Karpas-422 (cell line): ENCODE data around the gene SAMD3. TPM values are rescaled to one million over a fixed set of nuclear protein-coding genes. Genes with fewer than 3 reads are reported as not detected.
A peak's percentile ranks its signal among the peaks of the same experiment; 100 is the strongest.

Source experiments
- DNase-seq: peaks from one replicate; pipeline ENCODE4 v3.0.0-alpha.2; 2015
- H2AFZ ChIP-seq: fragments of 200-600 bp; sonication (generic); 2 replicates; pipeline ENCODE4 v1.6.1; 2014; ENCODE audit warnings: antibody characterized with exemption, low read length, mixed read lengths
- H3K27ac ChIP-seq: fragments of 200-600 bp; sonication (generic); 2 replicates; pipeline ENCODE4 v1.5.1; 2014; ENCODE audit warnings: mild to moderate bottlenecking, low read length, moderate library complexity
- H3K27me3 ChIP-seq: fragments of 200-600 bp; sonication (generic); 2 replicates; pipeline ENCODE4 v1.6.1; 2014; ENCODE audit warnings: low read length, mixed read lengths
- H3K36me3 ChIP-seq: fragments of 200-600 bp; sonication (generic); 2 replicates; pipeline ENCODE4 v1.6.1; 2014; ENCODE audit warnings: low read length, mixed read lengths; ENCODE audit not compliant: insufficient read depth
- H3K4me1 ChIP-seq: fragments of 200-600 bp; sonication (generic); 2 replicates; pipeline ENCODE4 v1.6.1; 2014; ENCODE audit warnings: mild to moderate bottlenecking, low read length, mixed read lengths
- H3K4me2 ChIP-seq: fragments of 200-600 bp; sonication (generic); 2 replicates; pipeline ENCODE4 v1.6.1; 2014; ENCODE audit warnings: low read length, low read depth, mild to moderate bottlenecking; ENCODE audit not compliant: poor library complexity, severe bottlenecking
- H3K4me3 ChIP-seq: fragments of 200-600 bp; sonication (generic); 2 replicates; pipeline ENCODE4 v1.5.1; 2014; ENCODE audit warnings: mild to moderate bottlenecking, antibody characterized with exemption, low read length, mixed read lengths
- H3K79me2 ChIP-seq: fragments of 200-600 bp; sonication (generic); 2 replicates; pipeline ENCODE4 v1.6.1; 2014; ENCODE audit warnings: mild to moderate bottlenecking, low read length, mixed read lengths
- H3K9ac ChIP-seq: fragments of 200-600 bp; sonication (generic); 2 replicates; pipeline ENCODE4 v1.6.0; 2014; ENCODE audit warnings: low read length
- H3K9me2 ChIP-seq: fragments of 200-600 bp; sonication (generic), shearing (Covaris generic); replicated peaks from 2 replicates; pipeline ENCODE4 v1.6.0; 2014; ENCODE audit warnings: mild to moderate bottlenecking, low read length, moderate library complexity; ENCODE audit not compliant: insufficient read depth
- H3K9me3 ChIP-seq: fragments of 300-700, 200-600 bp; sonication (generic); 2 replicates; pipeline ENCODE4 v1.6.1; 2014; ENCODE audit warnings: low read length, mixed read lengths
- H4K20me1 ChIP-seq: fragments of 200-600 bp; sonication (generic); 2 replicates; pipeline ENCODE4 v1.6.1; 2014; ENCODE audit warnings: mild to moderate bottlenecking, antibody characterized with exemption, low read length, low read depth; ENCODE audit not compliant: insufficient read depth
- total RNA-seq: library from RNA; depleted of rRNA; stranded (reverse); fragments of >200 nt; shearing (Covaris generic); gene quantifications from 2 replicates; pipeline ENCODE4 v1.2.3, GENCODE V29; 2014; ENCODE audit warnings: low replicate concordance

SAMD3 gene
- total RNA-seq, 1 experiment from 2014 or later: not detected

DNA sequence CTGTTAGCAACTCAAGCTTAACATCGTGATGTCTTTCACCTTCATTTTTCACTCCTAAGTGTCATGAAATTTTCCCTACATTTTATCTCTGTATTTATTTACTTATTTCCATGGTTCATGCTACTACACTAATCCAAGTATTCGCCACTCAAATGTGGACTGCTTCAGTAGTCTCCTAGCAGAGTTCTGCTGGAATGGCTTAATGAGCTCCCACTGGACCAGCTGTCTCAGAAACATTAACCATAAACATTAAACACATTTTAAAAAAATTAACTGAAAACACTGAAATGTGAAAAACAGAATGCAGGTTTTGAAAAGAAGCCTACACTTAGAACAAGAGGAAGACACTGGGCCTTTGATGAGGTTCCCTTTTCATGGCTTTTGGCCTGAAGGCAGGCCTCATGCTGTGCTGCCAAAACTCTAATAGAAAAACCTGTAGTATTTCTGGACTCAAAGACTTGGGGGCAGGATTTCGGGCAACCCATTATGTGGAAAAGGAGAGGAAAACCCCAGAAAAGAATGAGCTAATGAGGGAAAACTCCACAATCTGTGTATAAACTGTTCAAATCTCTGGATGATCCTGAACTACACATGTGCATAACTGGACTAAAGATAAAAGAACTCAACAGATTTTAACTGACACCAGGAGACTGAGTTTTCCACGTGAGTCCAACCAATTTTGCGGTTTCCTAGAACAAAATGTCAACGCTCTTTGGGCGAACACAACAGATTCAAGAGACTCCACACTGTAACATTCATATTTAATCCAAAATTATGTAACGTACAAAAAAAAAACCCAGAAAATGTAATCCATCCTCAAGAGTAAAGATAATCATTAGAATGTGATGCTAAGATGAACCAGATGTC, 33.0 kb downstream of the SAMD3 start:
- Histone ChIP-seq H3K4me1 (peaks cover 11% of the 10 kb centered on the region), H3K9ac (no peak overlapping the region), H3K27ac (no peak overlapping the region)

DNA sequence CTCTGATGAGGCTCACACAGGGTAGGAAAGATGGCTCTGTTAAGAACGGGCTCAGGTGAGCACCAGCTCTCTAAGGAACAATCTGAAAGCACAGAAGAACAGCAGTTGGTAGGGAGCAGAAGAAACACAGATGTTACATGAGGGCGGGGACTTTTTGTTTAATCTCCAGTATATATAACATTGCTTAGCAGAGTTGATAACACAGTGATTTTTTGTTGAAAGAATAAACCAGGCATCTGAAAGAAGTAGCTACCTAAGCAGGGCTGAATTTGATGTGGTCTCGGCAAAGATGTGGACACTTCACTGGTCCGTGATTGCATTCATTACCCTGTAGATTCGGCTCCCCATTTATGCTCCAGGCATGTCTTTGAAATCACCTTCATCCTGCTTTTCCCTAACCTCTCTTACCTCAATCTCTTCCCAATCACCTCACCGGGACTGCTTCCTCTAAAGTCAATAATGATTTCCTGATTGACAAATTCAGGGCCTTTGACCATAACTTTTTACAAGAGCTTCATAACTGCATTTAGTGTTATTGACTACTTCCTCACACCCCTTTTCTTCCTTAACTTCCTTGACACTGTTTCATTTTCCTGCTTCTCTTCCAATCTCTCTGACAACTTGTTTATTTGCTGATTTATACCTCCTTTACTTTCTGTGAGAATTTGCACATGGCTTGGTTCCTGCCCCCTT, 34.4 kb downstream of the SAMD3 start:
- no peaks in the 10 kb centered on the region for H3K27me3 ChIP-seq
- peaks cover 11% of the 10 kb centered on the region for H3K4me1 ChIP-seq
- no peak overlapping the region for H3K4me2 ChIP-seq
- no peaks in the 10 kb centered on the region for H3K36me3 ChIP-seq
- no peak for DNase-seq
- H3K4me3 ChIP-seq: no peak overlapping the region
- H3K9me3 ChIP-seq: no peaks in the 10 kb centered on the region
- no peak overlapping the region for H3K9ac ChIP-seq
- H4K20me1 ChIP-seq: no peaks in the 10 kb centered on the region
- no peaks in the 10 kb centered on the region for H3K79me2 ChIP-seq
- H3K9me2 ChIP-seq: no peaks in the 10 kb centered on the region
- H2AFZ ChIP-seq: no peak overlapping the region
- no peak overlapping the region for H3K27ac ChIP-seq

More for the DNA sequence above, 33.0 kb downstream of the SAMD3 start:
- no peaks in the 10 kb centered on the region for H4K20me1 ChIP-seq
- H3K9me2 ChIP-seq: no peaks in the 10 kb centered on the region
- DNase-seq: no peak
- H3K36me3 ChIP-seq: no peaks in the 10 kb centered on the region
- no peaks in the 10 kb centered on the region for H3K27me3 ChIP-seq
- H3K79me2 ChIP-seq: no peaks in the 10 kb centered on the region
- H3K4me2 ChIP-seq: no peak overlapping the region
- H2AFZ ChIP-seq: no peak overlapping the region
- no peak overlapping the region for H3K4me3 ChIP-seq
- no peaks in the 10 kb centered on the region for H3K9me3 ChIP-seq

DNA sequence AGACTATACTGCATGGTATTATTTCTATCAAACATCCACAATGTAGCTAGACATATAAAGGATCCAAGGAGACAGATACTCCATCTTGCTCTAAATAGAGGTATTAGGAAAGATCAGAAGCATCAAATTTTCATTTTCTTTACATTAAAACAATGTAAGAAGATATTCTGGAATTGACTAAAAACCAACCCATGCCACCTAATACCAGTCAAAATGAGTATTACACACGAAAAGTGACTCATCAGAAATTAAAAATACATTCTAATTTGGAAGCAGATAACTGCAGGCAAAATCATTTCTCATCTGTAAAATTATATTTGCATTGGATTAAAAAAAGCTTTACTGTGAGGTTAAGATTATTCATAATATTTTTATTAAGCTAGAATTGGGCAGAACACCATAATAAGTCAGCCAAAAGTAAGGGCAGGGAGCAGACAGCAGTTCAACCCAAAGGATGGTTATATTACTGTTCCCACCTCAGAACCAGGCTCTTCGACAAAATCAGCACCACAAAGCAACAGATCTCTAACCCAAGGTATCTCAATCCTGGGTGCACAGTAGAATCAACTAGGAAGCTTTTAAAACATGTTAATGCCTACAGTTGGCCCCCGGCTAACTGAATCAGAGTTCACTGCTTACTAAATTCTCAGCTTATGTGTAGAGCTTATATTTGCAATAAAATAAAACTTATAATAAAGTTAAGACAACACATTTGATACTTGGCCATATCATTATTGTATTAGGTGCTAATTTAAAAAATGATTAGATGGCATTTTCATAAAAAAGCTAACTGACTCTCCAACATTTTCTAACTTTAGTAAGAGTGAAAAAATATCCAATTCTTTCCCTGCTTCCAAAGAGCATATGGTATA, 35.2 kb downstream of the SAMD3 start:
- Histone ChIP-seq H3K36me3 (no peaks in the 10 kb centered on the region), H3K9ac (no peak overlapping the region), H3K79me2 (no peaks in the 10 kb centered on the region), H3K4me3 (no peak overlapping the region), H3K27me3 (no peaks in the 10 kb centered on the region), H3K4me2 (peak overlapping the region; percentile 25), H3K9me2 (no peaks in the 10 kb centered on the region), H3K9me3 (no peaks in the 10 kb centered on the region), H3K4me1 (peaks cover 11% of the 10 kb centered on the region), H4K20me1 (no peaks in the 10 kb centered on the region), H2AFZ (no peak overlapping the region), H3K27ac (no peak overlapping the region)
- DNase-seq: no peak

DNA sequence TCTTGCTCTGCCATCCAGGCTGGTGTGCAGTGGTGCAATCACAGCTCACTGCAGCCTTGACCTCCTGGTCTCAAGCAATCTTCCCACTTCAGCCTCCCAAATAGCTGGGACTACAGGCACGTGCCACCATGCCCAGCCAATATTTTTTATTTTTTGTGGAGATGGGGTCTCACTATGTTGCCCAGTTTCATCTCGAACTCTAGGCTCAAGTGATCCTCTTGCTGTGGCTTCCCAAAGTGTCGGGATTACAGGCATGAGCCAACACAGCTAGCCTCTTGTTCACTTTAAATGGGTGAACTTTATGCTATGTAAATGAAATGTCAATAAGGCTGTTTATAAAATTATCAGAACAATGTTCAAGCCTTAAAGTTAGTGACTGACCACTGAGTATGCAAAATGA, 37.1 kb downstream of the SAMD3 start:
- Histone ChIP-seq H3K4me1 (peaks cover 11% of the 10 kb centered on the region), H2AFZ (no peak overlapping the region), H3K4me3 (no peak overlapping the region), H3K27me3 (no peaks in the 10 kb centered on the region), H3K9me3 (no peaks in the 10 kb centered on the region), H3K4me2 (no peak overlapping the region), H3K9me2 (no peaks in the 10 kb centered on the region), H3K79me2 (no peaks in the 10 kb centered on the region), H4K20me1 (no peaks in the 10 kb centered on the region), H3K27ac (no peak overlapping the region), H3K9ac (no peak overlapping the region), H3K36me3 (no peaks in the 10 kb centered on the region)
- DNase-seq: no peak

DNA sequence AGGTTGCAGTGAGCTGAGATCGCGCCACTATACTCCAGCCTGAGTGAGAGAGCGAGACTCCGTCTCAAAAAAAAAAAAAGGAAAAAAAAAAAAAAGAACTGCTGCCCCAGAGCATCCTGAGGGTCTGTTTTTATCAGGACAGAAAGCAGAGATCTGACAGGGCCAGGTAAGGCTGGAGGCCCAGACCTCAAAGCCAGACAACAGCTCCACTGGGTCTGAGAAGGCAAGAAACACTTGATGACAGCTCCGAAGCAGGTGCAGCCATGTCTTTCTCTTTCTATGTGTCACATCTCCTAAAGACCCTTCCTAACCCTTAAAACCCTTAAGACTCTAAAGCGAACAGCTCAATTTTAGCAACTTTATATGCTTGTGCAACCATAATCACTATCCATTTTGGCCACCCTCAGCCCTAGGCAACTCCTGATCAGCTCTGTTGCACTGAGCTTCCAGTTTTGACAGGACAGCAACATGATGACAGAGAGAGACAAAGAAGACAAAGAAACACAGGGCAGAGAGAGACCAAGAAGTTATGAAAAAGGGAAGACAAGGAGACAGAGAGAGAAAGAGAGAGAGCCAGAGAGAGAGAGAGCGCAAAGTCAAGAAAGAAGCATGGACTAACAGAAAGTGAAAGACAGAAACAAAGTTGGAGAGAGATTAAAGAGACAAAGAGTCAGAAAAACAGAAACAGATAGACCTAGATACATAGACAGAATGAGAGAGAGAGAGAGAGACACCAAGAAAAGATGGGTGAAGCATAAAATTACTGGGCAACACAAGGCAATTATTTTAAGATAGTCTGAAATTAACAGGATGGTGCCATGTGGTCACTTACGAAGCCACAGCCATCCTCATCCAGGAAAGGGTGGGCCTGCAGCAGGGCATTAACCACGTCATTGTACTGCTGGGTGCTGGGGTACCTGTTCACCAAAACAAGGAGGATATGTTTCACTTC, 39.2 kb downstream of the SAMD3 start:
- H3K36me3 ChIP-seq: no peaks in the 10 kb centered on the region
- H3K27me3 ChIP-seq: no peaks in the 10 kb centered on the region
- H2AFZ ChIP-seq: no peak overlapping the region
- no peak overlapping the region for H3K4me2 ChIP-seq
- H3K9ac ChIP-seq: no peak overlapping the region
- H3K4me1 ChIP-seq: peaks cover 11% of the 10 kb centered on the region
- H4K20me1 ChIP-seq: no peaks in the 10 kb centered on the region
- H3K9me3 ChIP-seq: no peaks in the 10 kb centered on the region
- H3K79me2 ChIP-seq: no peaks in the 10 kb centered on the region
- no peak overlapping the region for H3K4me3 ChIP-seq
- H3K27ac ChIP-seq: no peak overlapping the region
- no peak for DNase-seq
- no peaks in the 10 kb centered on the region for H3K9me2 ChIP-seq

DNA sequence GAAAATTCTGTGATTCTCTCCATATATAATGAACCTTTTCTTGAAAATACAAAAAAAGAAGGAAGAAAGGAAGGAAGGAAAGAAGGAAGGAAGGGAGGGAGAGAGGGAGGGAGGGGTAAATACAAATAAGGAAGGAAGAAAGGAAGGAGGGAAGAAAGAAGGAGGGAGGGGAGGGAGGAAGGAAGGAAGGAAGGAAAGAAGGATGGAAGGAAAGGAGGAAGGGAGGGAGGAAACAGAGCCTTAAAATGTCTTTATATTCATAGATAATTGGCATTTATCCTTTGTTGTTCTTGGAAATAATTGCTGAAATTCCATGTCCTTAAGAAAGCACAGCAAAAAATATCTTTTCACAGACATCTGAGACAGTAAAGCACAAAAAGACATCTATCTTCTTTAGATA, 40.3 kb downstream of the SAMD3 start:
- H2AFZ ChIP-seq: no peak overlapping the region
- H3K9me2 ChIP-seq: no peaks in the 10 kb centered on the region
- no peak for DNase-seq
- peaks cover 6% of the 10 kb centered on the region for H3K4me1 ChIP-seq
- H3K27me3 ChIP-seq: no peaks in the 10 kb centered on the region
- H3K36me3 ChIP-seq: no peaks in the 10 kb centered on the region
- H3K4me3 ChIP-seq: no peak overlapping the region
- no peaks in the 10 kb centered on the region for H4K20me1 ChIP-seq
- no peak overlapping the region for H3K9ac ChIP-seq
- no peaks in the 10 kb centered on the region for H3K9me3 ChIP-seq
- no peaks in the 10 kb centered on the region for H3K79me2 ChIP-seq
- H3K4me2 ChIP-seq: no peak overlapping the region
- H3K27ac ChIP-seq: no peak overlapping the region

DNA sequence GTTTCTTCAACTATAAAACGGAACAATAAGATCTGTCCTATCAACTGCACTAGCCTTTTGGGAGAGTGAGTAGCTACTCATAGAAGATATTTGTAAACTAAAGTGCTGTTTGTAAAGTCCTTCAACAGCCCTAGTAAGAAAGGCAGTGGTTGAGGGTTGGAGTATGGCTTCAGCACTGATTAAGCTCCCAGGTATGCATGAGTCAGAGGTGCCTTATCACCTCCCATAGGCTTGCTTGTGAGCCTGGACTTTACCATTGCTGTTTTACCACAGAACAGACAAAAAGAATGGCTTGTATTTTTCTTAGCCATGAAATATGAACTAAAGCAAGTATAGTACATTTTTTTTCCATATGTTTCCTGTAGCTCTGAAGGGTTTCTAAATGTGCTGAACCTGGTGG, 44.1 kb downstream of the SAMD3 start:
- Histone ChIP-seq H4K20me1 (no peaks in the 10 kb centered on the region), H2AFZ (no peak overlapping the region), H3K27me3 (no peaks in the 10 kb centered on the region), H3K27ac (no peak overlapping the region), H3K4me3 (no peak overlapping the region), H3K36me3 (no peaks in the 10 kb centered on the region), H3K9ac (no peak overlapping the region), H3K9me2 (no peaks in the 10 kb centered on the region), H3K9me3 (no peaks in the 10 kb centered on the region), H3K4me2 (no peak overlapping the region), H3K79me2 (no peaks in the 10 kb centered on the region), H3K4me1 (no peaks in the 10 kb centered on the region)
- DNase-seq: no peak
